Caco-2 (cell line): ENCODE data around the gene ERN2. TPM values are rescaled to one million over a fixed set of nuclear protein-coding genes. Genes with fewer than 3 reads are reported as not detected.
"Not testable (repeated sequence)": the region's sequence is repeated elsewhere in the genome, so short reads cannot be mapped to it uniquely, and the experiment has no call there.

Source experiments
- BruUV-seq: library from RNA; stranded (reverse); fragments of 400-500 nt; replicated peaks from 2 replicates; lab custom pipeline; 2021; lab: Mats Ljungman, UMichigan
- CTCF ChIA-PET: fragments of 300-600 bp; sonication (Branson Sonifier 250); formaldehyde crosslinking; loops from one replicate; lab custom pipeline; 2022; ENCODE audit warnings: antibody characterized with exemption; lab: Charles Lee
- POLR2A ChIA-PET: fragments of 300-600 bp; sonication (Branson Sonifier 250); formaldehyde crosslinking; loops from one replicate; lab custom pipeline; 2022; ENCODE audit warnings: antibody characterized with exemption; lab: Charles Lee
- DNase-seq, 2 experiments: peaks; one replicate each; pipeline versions ENCODE4 v3.0.0 to v3.0.0-alpha.2; 2020 to 2022
- H3K27me3 ChIP-seq: replicated peaks from 2 replicates; pipeline ENCODE4 v1.6.0; 2011; ENCODE audit warnings: low read length; ENCODE audit not compliant: control insufficient read depth, insufficient read depth
- H3K36me3 ChIP-seq: 2 replicates; pipeline ENCODE4 v1.5.1; 2011; ENCODE audit warnings: low read length; ENCODE audit not compliant: control insufficient read depth, insufficient read depth
- H3K4me1 ChIP-seq: fragments of 250-450 bp; sonication (Bioruptor Pico); 2 replicates; pipeline ENCODE4 v1.5.1; 2020; ENCODE audit warnings: mild to moderate bottlenecking
- H3K4me3 ChIP-seq: 2 replicates; pipeline ENCODE4 v1.5.1; 2011; ENCODE audit warnings: low read depth, mild to moderate bottlenecking, control low read depth, low read length
- H3K9me3 ChIP-seq: fragments of 250-450 bp; sonication (Bioruptor Pico); 2 replicates; pipeline ENCODE4 v1.5.1; 2020; ENCODE audit warnings: mild to moderate bottlenecking, moderate library complexity
- H3K27ac Mint-ChIP-seq: one replicate; pipeline ENCODE4 v1.8.0; 2022; ENCODE audit warnings: mixed read lengths; ENCODE audit not compliant: unreplicated experiment
- H3K27me3 Mint-ChIP-seq: one replicate; pipeline ENCODE4 v1.8.0; 2022; ENCODE audit warnings: mixed read lengths; ENCODE audit not compliant: insufficient read depth, unreplicated experiment
- H3K36me3 Mint-ChIP-seq: one replicate; pipeline ENCODE4 v1.8.0; 2022; ENCODE audit warnings: mild to moderate bottlenecking, mixed read lengths; ENCODE audit not compliant: insufficient read depth, unreplicated experiment
- H3K4me1 Mint-ChIP-seq: one replicate; pipeline ENCODE4 v1.8.0; 2022; ENCODE audit warnings: low read depth, mixed read lengths; ENCODE audit not compliant: unreplicated experiment
- H3K4me3 Mint-ChIP-seq: one replicate; pipeline ENCODE4 v1.8.0; 2022; ENCODE audit warnings: mild to moderate bottlenecking, moderate library complexity, mixed read lengths; ENCODE audit not compliant: unreplicated experiment
- H3K9me3 Mint-ChIP-seq: one replicate; pipeline ENCODE4 v1.8.0; 2022; ENCODE audit warnings: mixed read lengths; ENCODE audit not compliant: unreplicated experiment
- intact Hi-C: fragments of 100-400 bp; cut with micrococcal nuclease; formaldehyde crosslinking; loops from one replicate; pipeline ENCODE4 v1.10.0; 2022; ENCODE audit not compliant: unreplicated experiment
- total RNA-seq: library from RNA; stranded (reverse); gene quantifications from 2 replicates; pipeline ENCODE4 v1.2.3, GENCODE V29; 2022
- TF ChIP-seq, protein P1 (sequence below), 2 experiments: fragments of 200-600 bp in 1 of 2; IDR thresholded peaks; 1 replicate in 1 of 2; 2 replicates in 1 of 2; pipeline versions ENCODE4 v1.5.1 to v1.8.0; 2011 to 2022; ENCODE audit warnings: antibody characterized with exemption in 1 of 2, control low read depth in 1 of 2, inconsistent platforms in 1 of 2, low read depth in 1 of 2, low read length in 1 of 2, mild to moderate bottlenecking in 1 of 2, moderate library complexity in 1 of 2; ENCODE audit not compliant: insufficient read depth in 1 of 2, severe bottlenecking in 1 of 2, unreplicated experiment in 1 of 2

ERN2 gene
- total RNA-seq, 1 experiment from 2014 or later = not detected

DNA sequence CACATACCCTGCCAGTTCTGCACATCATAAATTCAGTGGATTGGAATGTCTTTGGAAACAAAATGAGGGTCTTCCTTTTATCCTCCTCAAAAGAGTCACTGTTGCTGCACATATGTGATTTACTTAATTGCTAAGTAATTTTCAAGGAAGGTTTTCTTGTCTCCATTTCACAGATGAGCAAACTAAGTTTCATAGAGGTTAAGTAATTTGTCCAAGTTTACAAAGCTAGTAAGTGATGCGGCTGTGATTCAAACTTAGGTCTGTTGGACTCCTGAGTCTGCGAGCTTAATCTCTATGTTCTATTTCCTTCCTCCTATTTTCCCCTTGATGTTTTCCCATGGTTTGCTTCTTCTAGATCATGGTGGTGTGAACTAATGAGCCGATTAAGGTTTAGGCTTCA is 13.7 kb upstream of the ERN2 start:
- Histone ChIP-seq H3K9me3 (no peaks in the 10 kb centered on the region), H3K4me1 (no peaks in the 10 kb centered on the region), H3K36me3 (no peaks in the 10 kb centered on the region), H3K27me3 (no peaks in the 10 kb centered on the region), H3K4me3 (no peak overlapping the region)
- peaks cover 11% of the 10 kb centered on the region for H3K9me3 Mint-ChIP-seq
- no TSS peak for BruUV-seq
- H3K4me1 Mint-ChIP-seq = peaks cover 6% of the 10 kb centered on the region
- TF ChIP-seq, protein P1, sequence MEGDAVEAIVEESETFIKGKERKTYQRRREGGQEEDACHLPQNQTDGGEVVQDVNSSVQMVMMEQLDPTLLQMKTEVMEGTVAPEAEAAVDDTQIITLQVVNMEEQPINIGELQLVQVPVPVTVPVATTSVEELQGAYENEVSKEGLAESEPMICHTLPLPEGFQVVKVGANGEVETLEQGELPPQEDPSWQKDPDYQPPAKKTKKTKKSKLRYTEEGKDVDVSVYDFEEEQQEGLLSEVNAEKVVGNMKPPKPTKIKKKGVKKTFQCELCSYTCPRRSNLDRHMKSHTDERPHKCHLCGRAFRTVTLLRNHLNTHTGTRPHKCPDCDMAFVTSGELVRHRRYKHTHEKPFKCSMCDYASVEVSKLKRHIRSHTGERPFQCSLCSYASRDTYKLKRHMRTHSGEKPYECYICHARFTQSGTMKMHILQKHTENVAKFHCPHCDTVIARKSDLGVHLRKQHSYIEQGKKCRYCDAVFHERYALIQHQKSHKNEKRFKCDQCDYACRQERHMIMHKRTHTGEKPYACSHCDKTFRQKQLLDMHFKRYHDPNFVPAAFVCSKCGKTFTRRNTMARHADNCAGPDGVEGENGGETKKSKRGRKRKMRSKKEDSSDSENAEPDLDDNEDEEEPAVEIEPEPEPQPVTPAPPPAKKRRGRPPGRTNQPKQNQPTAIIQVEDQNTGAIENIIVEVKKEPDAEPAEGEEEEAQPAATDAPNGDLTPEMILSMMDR (IDR thresholded peaks at IDR 0.05; ENCODE audit: insufficient read depth in 1 of 2, low read depth in 1 of 2, low read length in 1 of 2, severe bottlenecking in 1 of 2, unreplicated experiment in 1 of 2) = no peak
- no peak overlapping the region for H3K4me3 Mint-ChIP-seq
- POLR2A ChIA-PET = no interaction called here
- no peaks in the 10 kb centered on the region for H3K27me3 Mint-ChIP-seq
- DNase-seq = no peak
- CTCF ChIA-PET = no interaction called here
- intact Hi-C loops = no loop called here
- no peak overlapping the region for H3K27ac Mint-ChIP-seq
- no peaks in the 10 kb centered on the region for H3K36me3 Mint-ChIP-seq

DNA sequence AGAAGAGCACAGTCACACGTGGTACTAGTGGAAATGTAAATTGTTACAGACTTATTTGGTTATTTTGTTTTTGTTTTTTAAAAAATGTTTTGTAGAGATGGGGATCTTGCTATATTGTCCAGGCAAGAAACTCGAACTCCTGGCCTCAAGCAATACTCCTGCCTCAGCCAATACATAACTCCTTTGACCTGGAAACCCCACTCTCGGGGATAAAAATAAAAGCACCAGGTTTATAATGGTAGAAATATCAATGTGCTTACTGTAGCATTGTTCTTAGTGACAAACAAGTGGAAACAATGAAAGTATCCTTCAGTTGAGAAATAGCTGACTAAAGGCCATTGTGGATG is 11.7 kb upstream of the ERN2 start:
- Histone ChIP-seq H3K9me3 (no peaks in the 10 kb centered on the region), H3K36me3 (no peaks in the 10 kb centered on the region), H3K4me1 (no peaks in the 10 kb centered on the region), H3K27me3 (no peaks in the 10 kb centered on the region), H3K4me3 (no peak overlapping the region)
- no peak overlapping the region for H3K27ac Mint-ChIP-seq
- peaks cover 6% of the 10 kb centered on the region for H3K4me1 Mint-ChIP-seq
- POLR2A ChIA-PET = no interaction called here
- no peak overlapping the region for H3K4me3 Mint-ChIP-seq
- no TSS peak for BruUV-seq
- no peak for DNase-seq
- peaks cover 11% of the 10 kb centered on the region for H3K9me3 Mint-ChIP-seq
- H3K27me3 Mint-ChIP-seq = no peaks in the 10 kb centered on the region
- no peaks in the 10 kb centered on the region for H3K36me3 Mint-ChIP-seq
- intact Hi-C loops = no loop called here
- CTCF ChIA-PET = no interaction called here
- TF ChIP-seq, protein P1 (IDR thresholded peaks at IDR 0.05; ENCODE audit: insufficient read depth in 1 of 2, low read depth in 1 of 2, low read length in 1 of 2, severe bottlenecking in 1 of 2, unreplicated experiment in 1 of 2) = no peak

DNA sequence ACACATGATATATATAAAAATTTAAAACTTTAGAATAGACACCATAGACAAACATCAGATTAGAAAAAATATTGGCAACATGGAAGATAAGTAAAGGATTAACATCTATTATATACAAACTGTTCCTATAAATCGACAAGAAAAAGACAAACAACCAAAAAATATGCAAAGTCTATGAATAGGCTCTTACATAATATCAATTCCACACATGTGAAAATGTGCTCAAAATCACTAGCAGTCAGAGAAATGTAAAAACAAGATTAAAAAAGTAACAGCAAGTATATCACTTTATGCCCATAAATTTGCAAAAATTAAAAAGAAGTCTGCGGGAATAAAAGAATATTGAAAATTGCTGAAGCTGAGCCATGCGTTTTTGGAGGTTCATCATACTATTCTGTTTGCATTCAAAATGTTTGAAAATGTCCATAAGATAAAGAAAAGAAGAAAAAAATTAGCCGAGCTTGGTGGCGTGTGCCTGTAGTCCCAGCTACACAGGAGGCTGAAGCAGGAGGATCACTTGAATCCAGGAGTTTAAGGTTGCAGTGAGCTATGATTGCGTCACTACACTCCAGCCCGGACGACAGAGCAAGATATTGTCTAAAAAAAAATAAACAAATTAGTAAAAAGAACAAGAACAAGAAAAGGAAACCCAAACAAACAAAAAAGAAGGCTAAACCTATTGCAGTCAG is 11.2 kb upstream of the ERN2 start:
- TF ChIP-seq, protein P1 (IDR thresholded peaks at IDR 0.05; ENCODE audit: insufficient read depth in 1 of 2, low read depth in 1 of 2, low read length in 1 of 2, severe bottlenecking in 1 of 2, unreplicated experiment in 1 of 2) = no peak
- CTCF ChIA-PET = no interaction called here
- Histone ChIP-seq H3K9me3 (no peaks in the 10 kb centered on the region), H3K4me1 (no peaks in the 10 kb centered on the region), H3K36me3 (no peaks in the 10 kb centered on the region), H3K27me3 (no peaks in the 10 kb centered on the region), H3K4me3 (no peak overlapping the region)
- H3K27ac Mint-ChIP-seq = no peak overlapping the region
- POLR2A ChIA-PET = interaction anchor here (0.5 kb wide), 1 partner anchor 162 kb away, joined by 3 read pairs; no protein-coding TSS in a partner anchor
- H3K36me3 Mint-ChIP-seq = no peaks in the 10 kb centered on the region
- no TSS peak for BruUV-seq
- H3K27me3 Mint-ChIP-seq = no peaks in the 10 kb centered on the region
- intact Hi-C loops = no loop called here
- H3K9me3 Mint-ChIP-seq = peaks cover 11% of the 10 kb centered on the region
- no peak overlapping the region for H3K4me3 Mint-ChIP-seq
- DNase-seq = no peak
- H3K4me1 Mint-ChIP-seq = peaks cover 6% of the 10 kb centered on the region

DNA sequence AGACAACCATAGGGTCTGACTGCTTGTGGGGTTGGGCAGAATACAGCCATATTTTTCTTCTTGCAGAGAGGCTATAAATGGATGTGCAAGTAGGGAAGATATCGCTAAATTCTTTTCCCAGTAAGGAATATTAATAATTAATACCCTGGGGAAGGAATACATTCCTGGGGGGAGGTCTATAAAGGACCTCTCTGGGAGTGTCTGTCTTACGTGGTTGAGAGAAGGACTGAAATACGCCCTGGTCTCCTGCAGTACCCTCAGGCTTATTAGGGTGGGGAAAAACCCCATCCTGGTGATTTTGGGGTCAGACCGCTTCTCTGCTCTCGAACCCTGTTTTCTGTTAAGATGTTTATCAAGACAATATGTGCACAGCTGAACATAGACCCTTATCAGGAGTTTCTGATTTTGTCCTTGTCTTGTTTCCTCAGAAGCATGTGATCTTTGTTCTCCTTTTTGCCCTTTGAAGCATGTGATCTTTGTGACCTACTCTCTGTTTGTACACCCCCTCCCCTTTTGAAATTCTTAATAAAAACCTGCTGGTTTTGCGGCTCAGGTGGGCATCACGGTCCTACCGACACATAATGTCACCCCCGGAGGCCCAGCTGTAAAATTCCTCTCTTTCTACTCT is 9.7 kb upstream of the ERN2 start:
- H3K27me3 Mint-ChIP-seq, DNase-seq, POLR2A ChIA-PET, H3K36me3 ChIP-seq, CTCF ChIA-PET, H3K4me3 Mint-ChIP-seq, H3K36me3 Mint-ChIP-seq, H3K4me1 ChIP-seq, H3K27ac Mint-ChIP-seq, H3K4me1 Mint-ChIP-seq, intact Hi-C loops, H3K4me3 ChIP-seq, BruUV-seq, H3K9me3 ChIP-seq, H3K27me3 ChIP-seq: not testable (repeated sequence)
- H3K9me3 Mint-ChIP-seq = peaks cover 11% of the 10 kb centered on the region
